Stomach (tissue), 9 donors: Measurements from ENCODE around the gene EIF4E. TPM values are rescaled to one million over a fixed set of nuclear protein-coding genes. Genes with fewer than 3 reads are reported as not detected.
"Not testable (repeated sequence)": the region's sequence is repeated elsewhere in the genome, so short reads cannot be mapped to it uniquely, and the experiment has no call there.

ENCODE experiments used
- DNase-seq, 2 donors: peaks; one replicate each; pipeline versions ENCODE4 v3.0.0 to v3.0.0-alpha.2; 2013 to 2019
- H3K27ac ChIP-seq, 5 donors: fragments of 200-600 bp in 4 of 5; sonication (generic) in 4 of 5; one replicate each; pipeline ENCODE4 v1.5.1; 2013 to 2019; ENCODE audit warnings: mild to moderate bottlenecking in 1 of 5, moderate library complexity in 1 of 5
- H3K27me3 ChIP-seq, 3 donors: fragments of 200-600 bp; sonication (generic); one replicate each; pipeline ENCODE4 v1.5.1; 2017 to 2019; ENCODE audit warnings: mixed run types in 1 of 3
- H3K36me3 ChIP-seq, 4 donors: fragments of 200-600 bp; sonication (generic); 1 replicate in 3 of 4; 2 replicates in 1 of 4; pipeline ENCODE4 v1.5.1; 2016 to 2019
- H3K4me1 ChIP-seq, 4 donors: fragments of 200-600 bp; sonication (generic); one replicate each; pipeline ENCODE4 v1.5.1; 2016 to 2019
- H3K4me3 ChIP-seq, 4 donors: fragments of 200-600 bp; sonication (generic) in 3 of 4; one replicate each; pipeline ENCODE4 v1.5.1; 2016 to 2019; ENCODE audit warnings: mild to moderate bottlenecking in 1 of 4
- H3K9me3 ChIP-seq, 4 donors: fragments of 200-600 bp; sonication (generic); one replicate each; pipeline ENCODE4 v1.5.1; 2016 to 2019
- EP300 ChIP-seq: sonication (generic); formaldehyde crosslinking; IDR thresholded peaks from one replicate; pipeline ENCODE4 v1.6.1; 2017; ENCODE audit warnings: antibody characterized with exemption
- POLR2A ChIP-seq, 4 donors: fragments of 450-650 bp; IDR thresholded peaks; one replicate each; pipeline ENCODE4 v1.6.1; 2016; ENCODE audit warnings: antibody characterized with exemption in 4 of 4, control low read depth in 2 of 4, mild to moderate bottlenecking in 1 of 4, moderate library complexity in 1 of 4
- POLR2AphosphoS5 ChIP-seq, 3 donors: sonication (generic); formaldehyde crosslinking; IDR thresholded peaks; one replicate each; pipeline ENCODE4 v1.6.1; 2016; ENCODE audit warnings: antibody characterized with exemption in 3 of 3
- WGBS, 5 donors: extraction: QIAGEN DNeasy Blood & Tissue Kit in 3 of 5; methylation state at CpG; one replicate each; pipeline versions ENCODE4 v1.1.5 to v1.1.7; 2013 to 2018; 5-methylcytosine and 5-hydroxymethylcytosine counted together
- intact Hi-C: fragments of 100-400 bp; cut with DNase I; formaldehyde crosslinking; loops from one replicate; pipeline ENCODE4 v1.15.1; 2023; ENCODE audit warnings: low total_unique reads
- polyA plus RNA-seq, 3 donors: library from polyadenylated mRNA; stranded (reverse); fragments of 200-250 nt; gene quantifications; one replicate each; pipeline ENCODE4 v1.2.3, GENCODE V29; 2013
- total RNA-seq, 5 donors: library from RNA; depleted of rRNA; stranded (reverse); fragments of >200 nt; gene quantifications; one replicate each; pipeline versions ENCODE4 v1.1.0 to v1.2.3, GENCODE V29; 2014 to 2016
- TF ChIP-seq, protein P1 (sequence below), 7 experiments: fragments of 450-650 bp in 4 of 7; fragments of 200-600 bp in 3 of 7; sonication (generic) in 3 of 7; IDR thresholded peaks; one replicate each; pipeline ENCODE4 v1.5.1; 2016 to 2019; ENCODE audit warnings: antibody characterized with exemption in 7 of 7, control low read depth in 2 of 7, mild to moderate bottlenecking in 1 of 7
- donor health status: healthy with polysubstance abuse.
- donor health status: Bipolar disorder and iron deficiency.
- donor health status: healthy.

EIF4E gene
- total and polyA plus RNA-seq, 8 donors = 7.0 to 148 (median 53.5) TPM

GRCh38 chr4:98921292-98921691 lies 7.6 kb downstream of the EIF4E start:
- intact Hi-C loops = no loop called here
- Histone ChIP-seq H3K27me3 (no peaks in the 10 kb centered on the region), H3K27ac (no peak overlapping the region), H3K9me3 (no peaks in the 10 kb centered on the region), H3K36me3 (peaks cover 0 to 16% (median 11%) of the 10 kb centered on the region in 4 donors), H3K4me3 (no peak overlapping the region), H3K4me1 (peaks cover 0 to 54% (median 31%) of the 10 kb centered on the region in 4 donors)
- DNase-seq = no peak
- WGBS, 5 donors = 91 to 95% (median 92%) methylated on average over 5 of the region's 5 CpGs
- TF ChIP-seq POLR2A (IDR thresholded peaks at IDR 0.05) (no peak), EP300 (no peak), POLR2AphosphoS5 (IDR thresholded peaks at IDR 0.05) (no peak)
- TF ChIP-seq, protein P1, sequence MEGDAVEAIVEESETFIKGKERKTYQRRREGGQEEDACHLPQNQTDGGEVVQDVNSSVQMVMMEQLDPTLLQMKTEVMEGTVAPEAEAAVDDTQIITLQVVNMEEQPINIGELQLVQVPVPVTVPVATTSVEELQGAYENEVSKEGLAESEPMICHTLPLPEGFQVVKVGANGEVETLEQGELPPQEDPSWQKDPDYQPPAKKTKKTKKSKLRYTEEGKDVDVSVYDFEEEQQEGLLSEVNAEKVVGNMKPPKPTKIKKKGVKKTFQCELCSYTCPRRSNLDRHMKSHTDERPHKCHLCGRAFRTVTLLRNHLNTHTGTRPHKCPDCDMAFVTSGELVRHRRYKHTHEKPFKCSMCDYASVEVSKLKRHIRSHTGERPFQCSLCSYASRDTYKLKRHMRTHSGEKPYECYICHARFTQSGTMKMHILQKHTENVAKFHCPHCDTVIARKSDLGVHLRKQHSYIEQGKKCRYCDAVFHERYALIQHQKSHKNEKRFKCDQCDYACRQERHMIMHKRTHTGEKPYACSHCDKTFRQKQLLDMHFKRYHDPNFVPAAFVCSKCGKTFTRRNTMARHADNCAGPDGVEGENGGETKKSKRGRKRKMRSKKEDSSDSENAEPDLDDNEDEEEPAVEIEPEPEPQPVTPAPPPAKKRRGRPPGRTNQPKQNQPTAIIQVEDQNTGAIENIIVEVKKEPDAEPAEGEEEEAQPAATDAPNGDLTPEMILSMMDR (IDR thresholded peaks at IDR 0.05) = no peak

DNA sequence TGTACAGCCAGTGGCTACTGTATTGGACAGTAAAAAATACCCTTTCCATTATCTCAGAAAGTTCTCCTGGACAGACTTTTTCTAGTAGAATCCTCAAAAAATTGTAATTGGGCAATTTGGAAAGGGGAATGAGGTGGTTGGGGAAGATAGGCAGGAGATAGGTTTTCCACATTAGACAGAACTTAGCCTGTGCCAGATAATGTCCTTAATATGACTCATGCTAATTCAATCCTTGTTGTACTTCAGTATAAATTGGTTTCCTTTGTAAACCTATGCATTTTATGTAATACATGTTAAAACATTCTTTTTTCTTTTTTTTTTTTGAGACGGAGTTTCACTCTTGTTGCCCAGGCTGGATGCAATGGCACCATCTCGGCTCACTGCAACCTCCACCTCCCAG lies 8.9 kb downstream of the EIF4E start:
- Histone ChIP-seq H3K9me3 (no peaks in the 10 kb centered on the region), H3K4me1 (peaks cover 0 to 50% (median 31%) of the 10 kb centered on the region in 4 donors), H3K36me3 (peaks cover 0 to 9% (median 4%) of the 10 kb centered on the region in 4 donors), H3K27ac (no peak overlapping the region), H3K4me3 (no peak overlapping the region), H3K27me3 (no peaks in the 10 kb centered on the region)
- WGBS, 5 donors = 83 to 96% (median 95%) methylated on average over 2 of the region's 2 CpGs
- TF ChIP-seq POLR2A (IDR thresholded peaks at IDR 0.05) (no peak), EP300 (no peak), POLR2AphosphoS5 (IDR thresholded peaks at IDR 0.05) (no peak)
- TF ChIP-seq, protein P1 (IDR thresholded peaks at IDR 0.05) = no peak
- intact Hi-C loops = no loop called here
- DNase-seq = no peak

DNA sequence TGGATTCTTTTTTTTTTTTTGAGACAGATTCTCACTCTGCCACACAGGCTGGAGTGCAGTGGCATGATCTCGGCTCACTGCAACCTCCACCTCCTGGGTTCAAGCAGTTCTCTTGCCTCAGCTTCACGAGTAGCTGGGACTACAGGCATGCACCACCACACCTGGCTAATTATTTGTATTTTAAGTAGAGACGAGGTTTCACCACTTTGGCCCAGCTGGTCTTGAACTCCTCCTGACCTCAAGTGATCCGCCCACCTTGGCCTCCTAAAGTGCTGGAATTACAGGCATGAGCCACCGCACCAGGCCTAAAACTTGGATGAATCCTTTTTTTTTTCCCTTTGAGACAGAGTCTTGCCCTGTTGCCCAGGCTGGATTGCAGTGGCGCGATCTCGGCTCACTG lies 18.2 kb downstream of the EIF4E start:
- H3K9me3 ChIP-seq, H3K27ac ChIP-seq, H3K36me3 ChIP-seq, H3K27me3 ChIP-seq, DNase-seq, H3K4me3 ChIP-seq, intact Hi-C loops: not testable (repeated sequence)
- WGBS, 5 donors = 75 to 83% (median 78%) methylated on average over 8 of the region's 8 CpGs
- peaks cover 26 to 72% (median 47%) of the 10 kb centered on the region in 4 donors for H3K4me1 ChIP-seq

DNA sequence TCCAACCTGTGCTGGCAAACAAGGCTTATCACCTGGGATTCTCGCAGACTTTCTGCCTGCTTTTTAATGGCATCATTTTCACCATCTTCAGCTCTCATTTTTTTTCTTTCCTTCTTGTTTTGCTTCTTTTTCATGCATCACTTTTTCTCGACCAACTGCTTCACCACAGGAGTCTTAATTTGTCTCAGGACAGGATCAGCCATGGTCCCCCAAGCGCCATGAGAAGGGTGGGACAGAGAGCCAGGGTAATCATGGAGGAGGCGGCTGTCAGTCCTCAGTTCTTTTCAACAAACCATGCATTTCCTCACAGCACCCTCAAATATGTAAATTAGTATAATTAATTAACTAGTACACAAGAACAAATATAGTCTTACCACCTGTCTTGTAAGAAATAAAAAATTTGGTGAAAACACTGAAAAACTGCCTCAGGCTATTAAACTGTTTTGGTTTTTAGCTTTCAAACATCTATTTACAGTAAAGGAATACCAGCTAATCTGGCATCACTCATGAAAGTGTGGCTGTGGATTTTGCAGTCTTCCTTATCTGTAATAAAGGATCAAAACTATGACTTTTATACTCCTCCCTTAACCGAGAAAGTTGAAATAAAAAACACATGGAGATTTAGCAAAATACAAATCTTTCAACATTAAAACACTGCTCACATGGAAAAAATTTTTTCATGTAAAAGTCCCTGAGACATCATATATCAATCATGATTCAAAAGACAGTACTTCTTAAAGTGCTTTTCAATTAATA lies 19.1 kb downstream of the EIF4E start:
- Histone ChIP-seq H3K4me3 (no peak overlapping the region), H3K27ac (no peak overlapping the region), H3K36me3 (no peaks in the 10 kb centered on the region), H3K27me3 (no peaks in the 10 kb centered on the region), H3K9me3 (no peaks in the 10 kb centered on the region), H3K4me1 (peaks cover 26 to 76% (median 49%) of the 10 kb centered on the region in 4 donors)
- TF ChIP-seq POLR2AphosphoS5 (IDR thresholded peaks at IDR 0.05) (no peak), POLR2A (IDR thresholded peaks at IDR 0.05) (no peak), EP300 (no peak)
- TF ChIP-seq, protein P1 (IDR thresholded peaks at IDR 0.05) = no peak
- intact Hi-C loops = no loop called here
- WGBS, 5 donors = 70 to 77% (median 75%) methylated on average over 5 of the region's 5 CpGs
- no peak for DNase-seq

- Histone ChIP-seq H3K36me3 (no peaks in the 10 kb centered on the region), H3K27me3 (no peaks in the 10 kb centered on the region), H3K4me1 (peaks cover 26 to 76% (median 52%) of the 10 kb centered on the region in 4 donors), H3K4me3 (no peak overlapping the region), H3K9me3 (no peaks in the 10 kb centered on the region), H3K27ac (no peak overlapping the region)
- no peak for DNase-seq
- intact Hi-C loops = no loop called here
- 27 to 55% (median 37%) methylated on average over 2 of the region's 2 CpGs for WGBS, 5 donors
- TF ChIP-seq, protein P1 (IDR thresholded peaks at IDR 0.05) = no peak
- TF ChIP-seq EP300 (no peak), POLR2AphosphoS5 (IDR thresholded peaks at IDR 0.05) (no peak), POLR2A (IDR thresholded peaks at IDR 0.05) (no peak)
These were observed 20.1 kb downstream of the EIF4E start for GRCh38 chr4:98908703-98909262.
